Adrenal gland (tissue), 5 donors: ENCODE measurements around the gene LCOR.

Experiments
- CTCF ChIP-seq, 6 experiments: fragments of 450-650 bp in 4 of 6; fragments of 200-600 bp in 2 of 6; sonication (generic) in 1 of 6; IDR thresholded peaks; 1 replicate in 5 of 6; 2 replicates in 1 of 6; pipeline versions ENCODE4 v1.5.1 to v1.8.0; 2016 to 2021; ENCODE audit warnings: antibody characterized with exemption in 6 of 6, mild to moderate bottlenecking in 2 of 6, moderate library complexity in 1 of 6
- POLR2A ChIP-seq, 2 donors: fragments of 450-650 bp; IDR thresholded peaks; one replicate each; pipeline ENCODE4 v1.6.1; 2017; ENCODE audit warnings: antibody characterized with exemption in 2 of 2, mild to moderate bottlenecking in 2 of 2, moderate library complexity in 1 of 2
- donor health status: DM: no; HTN: no; CAD: no.

GRCh38 chr10:97007417-97007816 is 175.3 kb downstream of the LCOR start:
- TF ChIP-seq POLR2A (IDR thresholded peaks at IDR 0.05) (no peak), CTCF (IDR thresholded peaks at IDR 0.05) (no peak)
